Fibroblast of pulmonary artery (primary cell): Measurements from ENCODE around the gene CPNE7.

Source experiments
- DNase-seq: peaks from one replicate; pipeline ENCODE4 v3.0.0-alpha.2; 2010; ENCODE audit warnings: low read depth
- H3K4me3 ChIP-seq: replicated peaks from 2 replicates; pipeline ENCODE4 v1.5.1; 2011; ENCODE audit warnings: low read depth, mild to moderate bottlenecking, control low read depth, low read length, moderate library complexity
- TF ChIP-seq, protein P1 (sequence below): IDR thresholded peaks from 2 replicates; pipeline ENCODE4 v1.5.1; 2011; ENCODE audit warnings: mild to moderate bottlenecking, control low read depth, low read length, inconsistent platforms; ENCODE audit errors: missing control alignments

CPNE7 gene

GRCh38 chr16:89601906-89602272 lies 26.3 kb downstream of the CPNE7 start:
- TF ChIP-seq, protein P1, sequence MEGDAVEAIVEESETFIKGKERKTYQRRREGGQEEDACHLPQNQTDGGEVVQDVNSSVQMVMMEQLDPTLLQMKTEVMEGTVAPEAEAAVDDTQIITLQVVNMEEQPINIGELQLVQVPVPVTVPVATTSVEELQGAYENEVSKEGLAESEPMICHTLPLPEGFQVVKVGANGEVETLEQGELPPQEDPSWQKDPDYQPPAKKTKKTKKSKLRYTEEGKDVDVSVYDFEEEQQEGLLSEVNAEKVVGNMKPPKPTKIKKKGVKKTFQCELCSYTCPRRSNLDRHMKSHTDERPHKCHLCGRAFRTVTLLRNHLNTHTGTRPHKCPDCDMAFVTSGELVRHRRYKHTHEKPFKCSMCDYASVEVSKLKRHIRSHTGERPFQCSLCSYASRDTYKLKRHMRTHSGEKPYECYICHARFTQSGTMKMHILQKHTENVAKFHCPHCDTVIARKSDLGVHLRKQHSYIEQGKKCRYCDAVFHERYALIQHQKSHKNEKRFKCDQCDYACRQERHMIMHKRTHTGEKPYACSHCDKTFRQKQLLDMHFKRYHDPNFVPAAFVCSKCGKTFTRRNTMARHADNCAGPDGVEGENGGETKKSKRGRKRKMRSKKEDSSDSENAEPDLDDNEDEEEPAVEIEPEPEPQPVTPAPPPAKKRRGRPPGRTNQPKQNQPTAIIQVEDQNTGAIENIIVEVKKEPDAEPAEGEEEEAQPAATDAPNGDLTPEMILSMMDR = no peak
- no peak overlapping the region for H3K4me3 ChIP-seq
- DNase-seq = no peak

DNA sequence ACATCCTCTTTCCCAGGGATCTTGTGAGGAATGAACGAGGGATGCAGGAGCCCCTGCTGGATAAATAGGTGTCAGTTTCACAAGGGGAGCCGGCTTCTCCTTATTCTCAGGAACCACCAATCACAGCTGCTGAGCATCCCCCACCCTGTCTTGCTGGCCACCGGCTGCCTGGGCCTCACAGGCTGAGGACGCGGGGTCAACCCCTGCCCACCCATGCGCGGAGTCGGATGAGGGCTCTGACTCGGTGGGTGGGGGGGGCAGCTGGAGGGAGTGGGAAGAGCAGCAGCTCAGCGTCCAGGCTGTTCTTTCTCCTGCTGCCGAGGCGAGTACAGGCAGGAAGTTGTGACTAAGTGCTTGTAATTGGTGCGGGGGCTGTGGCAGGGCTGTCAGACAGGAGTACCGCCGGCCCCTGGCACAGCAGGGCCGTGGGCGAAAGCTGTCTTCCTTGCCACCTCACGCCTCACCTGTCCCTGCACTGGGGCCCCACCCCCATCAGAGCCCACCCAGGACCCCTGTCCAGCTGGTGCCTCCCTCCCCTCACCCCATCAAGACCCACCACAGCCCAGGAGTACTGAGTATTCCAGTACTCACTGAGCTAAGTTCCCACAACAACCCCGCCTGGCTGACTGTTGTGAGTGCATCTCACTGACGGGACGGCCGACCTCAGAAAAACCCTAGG lies 26.9 kb downstream of the CPNE7 start:
- H3K4me3 ChIP-seq = no peak overlapping the region
- TF ChIP-seq, protein P1 = no peak
- DNase-seq = peak; percentile 87

- DNase-seq = no peak
- TF ChIP-seq, protein P1 = no peak
- H3K4me3 ChIP-seq = no peak overlapping the region
Observed at GRCh38 chr16:89602952-89603590, 27.5 kb downstream of the CPNE7 start.

DNA sequence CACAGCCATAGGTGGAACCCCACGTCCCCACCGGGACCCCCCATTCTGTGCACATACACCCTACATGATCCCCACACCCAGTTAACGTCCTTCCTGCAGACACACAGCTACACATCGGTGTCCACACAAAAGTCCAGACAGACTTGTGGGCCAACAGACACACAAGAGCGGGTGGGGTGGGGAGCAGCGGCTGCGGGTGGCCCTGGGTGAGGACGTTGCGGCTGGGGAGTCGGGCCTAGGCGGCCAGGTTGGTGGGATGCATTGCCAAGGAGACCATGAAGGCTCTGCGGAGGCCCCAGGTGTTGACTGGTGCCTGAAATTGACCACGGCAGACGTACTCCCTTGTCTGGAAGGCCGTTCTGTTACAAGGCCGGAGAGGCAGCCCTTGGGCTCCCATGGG lies 29.2 kb downstream of the CPNE7 start:
- H3K4me3 ChIP-seq = no peak overlapping the region
- DNase-seq = no peak
- TF ChIP-seq, protein P1 = no peak

DNA sequence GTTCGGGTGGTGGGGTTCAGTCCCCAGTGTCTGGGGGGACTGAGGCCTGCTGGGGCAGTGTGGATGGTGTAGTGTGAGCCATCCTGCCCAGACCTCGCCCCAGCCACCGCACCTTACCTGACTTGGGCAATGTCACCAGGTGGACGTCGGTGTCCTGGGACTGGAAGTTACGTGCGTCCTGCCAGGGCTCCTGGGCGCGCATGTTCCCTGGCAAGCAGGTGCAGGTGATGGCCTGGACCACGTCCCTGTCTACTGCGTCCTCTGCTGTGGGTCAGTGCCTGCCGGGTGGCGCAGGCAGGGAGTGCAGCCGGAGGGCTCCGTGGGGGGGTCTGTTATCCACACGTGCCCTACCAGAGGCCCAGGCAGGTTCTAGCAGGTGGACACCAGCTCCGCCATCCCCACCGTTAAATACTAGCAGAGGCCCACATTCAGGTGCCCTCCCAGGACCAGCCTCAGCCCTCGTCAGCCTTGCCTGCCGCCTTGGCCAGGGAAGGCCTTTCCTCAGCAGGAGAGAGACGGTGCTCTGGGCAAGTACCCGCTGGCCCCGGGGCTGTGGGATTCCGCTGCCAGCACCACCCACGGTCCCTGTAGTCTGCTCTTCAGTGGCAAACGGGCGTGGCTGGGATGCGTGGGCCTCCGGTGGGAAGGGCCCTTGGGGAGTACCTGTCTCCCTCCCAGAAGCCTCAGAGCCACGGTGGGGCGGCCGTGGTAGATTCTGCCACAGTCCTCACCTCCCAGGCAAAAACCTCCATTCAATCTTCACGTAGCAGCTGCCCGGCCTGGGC lies 29.8 kb downstream of the CPNE7 start:
- no peak for DNase-seq
- TF ChIP-seq, protein P1 = no peak
- no peak overlapping the region for H3K4me3 ChIP-seq

DNA sequence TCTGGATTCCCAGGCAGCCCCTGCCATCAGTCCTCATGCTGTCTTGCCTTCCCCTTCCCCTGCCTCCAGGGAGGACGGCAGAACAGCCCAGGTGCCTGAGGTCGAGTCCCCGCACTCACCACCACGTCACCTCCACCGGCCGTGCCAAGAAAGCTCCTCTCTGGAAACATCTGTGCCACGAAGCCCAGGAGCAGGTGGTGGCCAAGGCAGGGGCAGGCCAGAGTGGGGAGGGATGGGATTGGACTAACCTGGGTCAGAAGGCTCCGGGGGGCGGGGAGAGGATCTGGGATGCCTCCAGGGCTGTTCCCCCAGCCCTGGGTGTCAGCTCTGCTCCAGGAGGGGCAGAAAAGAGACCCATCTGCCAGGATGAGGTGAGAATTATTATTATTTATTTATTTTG lies 30.4 kb downstream of the CPNE7 start:
- TF ChIP-seq, protein P1 = no peak
- DNase-seq = no peak
- no peak overlapping the region for H3K4me3 ChIP-seq
